Omental fat pad (tissue), 4 donors: ENCODE results near the gene TSC2. TPM values are rescaled to one million over a fixed set of nuclear protein-coding genes. Genes with fewer than 3 reads are reported as not detected.

Source experiments
- ATAC-seq: fragments of 150-250 bp; one replicate; pipeline ENCODE4 v1.9.1; 2016; ENCODE audit warnings: mild to moderate bottlenecking, moderate library complexity; ENCODE audit not compliant: low FRiP score
- DNase-seq: peaks from one replicate; pipeline ENCODE4 v3.0.0-alpha.2; 2019; ENCODE audit warnings: low spot score
- CTCF ChIP-seq, 3 donors: fragments of 450-650 bp; IDR thresholded peaks; one replicate each; pipeline ENCODE4 v1.5.1; 2016 to 2017; ENCODE audit warnings: antibody characterized with exemption in 3 of 3, mild to moderate bottlenecking in 3 of 3, moderate library complexity in 2 of 3
- total RNA-seq, 4 donors: library from RNA; depleted of rRNA; stranded (reverse); fragments of >200 nt; gene quantifications; one replicate each; pipeline ENCODE4 v1.1.0, GENCODE V29; 2016

Gene TSC2
- total RNA-seq, 4 donors from 2014 or later, result 30.0 to 59.4 (median 35.9) TPM

GRCh38 chr16:2079991-2080390 lies 32.2 kb downstream of the TSC2 start:
- no peak for ATAC-seq
- no peak for DNase-seq
- no peak for TF ChIP-seq CTCF (IDR thresholded peaks at IDR 0.05)

- no peak for TF ChIP-seq CTCF (IDR thresholded peaks at IDR 0.05)
- ATAC-seq (no peak), DNase-seq (no peak)
Measured at GRCh38 chr16:2081201-2082084, 33.7 kb downstream of the TSC2 start.

GRCh38 chr16:2082171-2082982 lies 34.6 kb downstream of the TSC2 start:
- DNase-seq (no peak), ATAC-seq (no peak)
- TF ChIP-seq CTCF (IDR thresholded peaks at IDR 0.05), result no peak

GRCh38 chr16:2082983-2083364 lies 35.2 kb downstream of the TSC2 start:
- ATAC-seq (no peak), DNase-seq (no peak)
- TF ChIP-seq CTCF (IDR thresholded peaks at IDR 0.05), result no peak

- ATAC-seq, result no peak
- TF ChIP-seq CTCF (IDR thresholded peaks at IDR 0.05), result no peak
- no peak for DNase-seq
Measured at GRCh38 chr16:2083409-2083808, 35.6 kb downstream of the TSC2 start.

- no peak for TF ChIP-seq CTCF (IDR thresholded peaks at IDR 0.05)
- ATAC-seq (no peak), DNase-seq (no peak)
Measured at GRCh38 chr16:2083876-2084780, 36.3 kb downstream of the TSC2 start.
